HG02981 (cell line): ENCODE measurements around the gene ERBB4.
"Not testable (repeated sequence)": the region's sequence is repeated elsewhere in the genome, so short reads cannot be mapped to it uniquely, and the experiment has no call there.

Experiments
- ATAC-seq: cut with Tn5 transposase; IDR thresholded peaks from one replicate; pipeline ENCODE4 v1.9.1; 2021; ENCODE audit warnings: mild to moderate bottlenecking, moderate library complexity; ENCODE audit not compliant: unreplicated experiment

Gene ERBB4

DNA sequence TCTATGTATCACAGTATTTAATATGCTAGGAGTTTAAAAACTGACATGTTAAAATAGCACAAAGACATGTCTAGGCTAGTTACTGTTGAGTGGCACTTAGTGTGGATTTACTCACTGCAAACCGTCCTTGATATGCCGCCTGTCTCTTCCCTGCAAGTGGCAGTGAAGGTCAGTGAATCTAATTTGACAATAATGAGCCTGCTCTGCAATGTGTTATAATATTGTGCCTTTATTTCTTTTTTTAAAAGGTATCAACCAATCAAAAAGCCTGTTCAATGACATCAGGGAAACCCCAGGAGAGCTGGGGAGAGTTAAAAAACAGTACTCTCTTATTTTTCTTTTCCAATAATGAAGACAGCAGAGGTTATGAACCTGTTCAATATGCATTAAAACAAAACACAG lies 384.1 kb downstream of the ERBB4 start:
- ATAC-seq: no peak

- no peak for ATAC-seq
These were observed 384.7 kb downstream of the ERBB4 start for GRCh38 chr2:212153923-212154322.

DNA sequence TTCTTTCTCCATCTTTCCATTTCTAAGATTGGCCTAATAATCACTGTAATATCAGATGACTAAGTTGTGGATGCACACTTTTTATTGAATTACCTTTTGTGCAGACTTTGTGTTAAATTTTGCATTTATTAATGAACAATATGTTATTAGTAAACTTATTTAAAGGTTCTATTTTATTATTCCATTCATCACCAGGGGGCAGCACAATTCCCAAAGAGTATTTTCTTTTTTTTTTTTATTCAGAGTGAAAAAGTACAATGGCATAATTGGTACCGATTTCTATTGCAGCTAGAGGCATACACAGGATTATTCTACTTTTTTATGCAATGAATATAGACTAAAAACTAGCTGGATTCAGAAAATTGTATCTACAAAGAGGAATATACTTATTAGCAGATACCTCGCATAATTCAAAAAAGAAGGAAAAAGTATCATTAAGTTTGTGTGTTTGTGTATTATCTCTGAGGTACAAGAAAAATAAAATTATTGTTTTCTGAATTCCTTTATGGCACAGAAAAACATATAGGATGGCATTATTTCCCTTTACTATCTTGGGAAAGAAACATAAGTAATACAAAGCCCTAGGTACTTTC lies 390.6 kb downstream of the ERBB4 start:
- ATAC-seq: no peak

GRCh38 chr2:212146416-212146815 lies 392.2 kb downstream of the ERBB4 start:
- no peak for ATAC-seq

- no peak for ATAC-seq
These were observed 393.5 kb downstream of the ERBB4 start for GRCh38 chr2:212145121-212145520.

DNA sequence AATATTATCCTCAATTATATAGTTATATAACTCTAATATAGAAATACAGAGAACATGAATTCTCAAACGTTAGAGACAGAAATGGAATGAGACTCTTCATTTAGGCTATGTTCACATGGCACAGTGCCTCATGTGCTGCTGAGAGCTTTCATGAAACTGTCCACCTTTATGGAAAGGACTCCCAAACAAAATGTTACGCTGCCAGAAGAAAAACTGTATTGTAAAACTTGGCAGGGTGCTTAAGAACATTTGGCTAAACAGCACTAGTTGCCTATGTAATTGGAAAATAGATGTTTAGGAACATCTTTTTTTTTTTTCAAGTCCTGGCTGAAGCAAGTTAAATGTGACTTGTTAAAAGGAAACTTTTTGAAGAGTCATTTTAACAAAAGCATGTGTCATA lies 396.0 kb downstream of the ERBB4 start:
- no peak for ATAC-seq

DNA sequence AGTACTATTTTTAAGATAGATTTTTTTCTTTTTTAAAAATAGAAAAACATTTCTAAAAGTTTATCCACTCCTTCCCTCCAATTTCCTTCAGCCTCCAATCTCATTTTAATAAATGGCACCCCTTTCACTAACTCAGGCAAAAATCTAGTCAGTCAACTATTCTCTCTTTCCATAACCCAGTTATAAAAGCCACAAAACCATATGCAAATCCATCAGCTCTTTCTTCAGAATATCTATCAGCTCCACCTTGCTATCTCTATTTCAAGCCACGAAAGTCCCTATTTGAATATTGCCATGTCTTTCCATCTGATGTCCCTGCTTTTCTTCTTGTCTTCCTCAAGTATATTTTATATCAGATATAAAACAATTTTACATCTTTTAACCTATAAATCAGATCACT lies 397.1 kb downstream of the ERBB4 start:
- no peak for ATAC-seq

- ATAC-seq: no peak
These were observed 402.3 kb downstream of the ERBB4 start for GRCh38 chr2:212136216-212136795.

GRCh38 chr2:212135739-212136138 lies 402.9 kb downstream of the ERBB4 start:
- ATAC-seq: no peak

- no peak for ATAC-seq
These were observed 405.3 kb downstream of the ERBB4 start for GRCh38 chr2:212133337-212133736.

DNA sequence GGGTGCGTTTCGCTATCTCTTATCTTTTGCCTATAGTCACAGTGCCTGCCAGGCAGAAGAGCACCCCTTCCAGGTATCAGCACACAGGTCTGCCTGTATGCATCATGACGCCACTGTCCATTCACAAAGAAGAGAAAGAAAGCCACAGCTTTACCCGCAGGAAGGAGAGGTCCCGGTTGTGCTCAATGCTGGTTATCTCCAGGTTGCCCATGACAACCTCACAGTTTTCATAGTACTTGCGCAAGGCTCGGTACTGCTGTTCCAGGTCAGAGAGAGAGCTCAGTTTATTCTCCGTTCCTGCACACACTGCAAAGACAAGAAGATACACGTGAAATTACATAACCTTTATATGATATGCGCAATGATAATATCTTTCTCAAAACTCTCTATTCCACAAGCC lies 414.0 kb downstream of the ERBB4 start:
- ATAC-seq: no peak

DNA sequence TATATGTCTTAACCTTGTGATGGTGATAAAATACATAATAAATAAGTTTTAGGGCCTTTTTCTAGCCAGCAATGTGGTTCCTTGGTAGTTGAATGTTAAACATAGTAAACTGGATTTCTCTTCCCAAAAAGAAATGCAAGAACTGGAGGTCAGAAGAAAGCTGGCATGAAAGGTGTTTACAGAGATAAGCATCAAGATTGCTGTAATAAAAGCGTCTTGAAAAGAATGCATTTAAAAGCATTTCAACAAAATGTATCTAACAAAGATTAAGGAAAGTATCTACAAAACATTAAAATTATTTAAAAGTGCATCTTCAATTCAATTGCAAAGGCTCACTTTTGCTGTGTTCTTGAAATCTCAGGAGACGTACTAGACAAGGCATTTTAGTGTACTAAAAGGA lies 419.0 kb downstream of the ERBB4 start:
- no peak for ATAC-seq

- no peak for ATAC-seq
These were observed 420.7 kb downstream of the ERBB4 start for GRCh38 chr2:212117926-212118325.

DNA sequence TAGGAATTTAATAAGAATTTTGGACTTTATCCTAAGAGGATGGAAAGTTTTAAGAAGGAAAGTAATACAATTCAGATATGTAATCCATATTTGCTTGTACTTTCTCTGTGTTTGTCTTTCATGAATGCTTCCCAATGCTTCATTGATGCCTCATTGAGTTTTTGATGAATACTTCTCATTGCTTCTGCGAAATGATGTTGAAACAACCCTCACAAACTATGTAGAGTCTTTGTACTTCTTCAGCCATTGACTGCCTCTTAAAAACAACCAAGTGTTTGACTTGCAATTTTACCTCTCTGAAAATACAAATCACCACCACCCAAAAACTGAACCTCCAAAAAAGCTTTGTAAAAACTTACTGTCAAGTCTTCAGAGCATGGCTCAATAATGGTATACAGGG lies 424.1 kb downstream of the ERBB4 start:
- no peak for ATAC-seq

DNA sequence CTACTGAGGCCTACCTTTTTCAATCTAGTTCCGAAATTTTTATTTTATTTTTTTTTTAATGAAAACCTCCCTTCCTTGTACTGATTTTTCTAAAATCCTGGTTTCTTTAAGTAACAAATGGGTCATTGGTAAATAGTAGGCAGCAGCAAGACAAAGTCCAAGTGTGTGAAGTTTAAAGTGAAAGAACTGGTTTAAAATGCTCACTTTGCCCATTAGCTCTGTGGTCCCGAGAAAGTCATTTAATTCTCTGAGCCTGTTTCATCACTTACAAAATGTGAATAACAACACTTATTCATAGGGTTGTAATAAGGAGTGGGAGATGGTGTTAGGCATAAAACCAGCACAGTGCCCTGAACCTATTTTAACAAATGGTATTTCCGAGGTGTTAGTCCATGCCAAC lies 426.2 kb downstream of the ERBB4 start:
- ATAC-seq: no peak

- no peak for ATAC-seq
These were observed 428.6 kb downstream of the ERBB4 start for GRCh38 chr2:212109792-212110680.

GRCh38 chr2:212109217-212109616 lies 429.4 kb downstream of the ERBB4 start:
- ATAC-seq: no peak

DNA sequence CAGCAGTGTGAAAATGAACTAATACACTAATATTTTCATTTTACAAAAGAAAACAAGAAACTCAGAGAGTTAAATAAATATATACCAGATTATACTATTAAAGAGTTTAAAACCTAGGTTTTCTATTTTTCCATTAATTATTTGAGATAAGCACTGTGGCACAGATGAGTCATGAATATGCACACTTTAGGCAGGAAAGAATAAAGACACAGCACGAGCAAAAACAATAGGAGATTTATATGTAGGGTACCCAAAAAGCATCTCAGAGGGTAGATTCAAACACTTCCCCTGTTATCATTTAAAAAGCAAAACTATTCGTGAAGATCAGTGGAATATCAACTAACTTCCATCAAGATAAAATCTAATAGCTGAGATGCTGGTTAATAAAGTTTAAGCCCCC lies 430.6 kb downstream of the ERBB4 start:
- no peak for ATAC-seq

DNA sequence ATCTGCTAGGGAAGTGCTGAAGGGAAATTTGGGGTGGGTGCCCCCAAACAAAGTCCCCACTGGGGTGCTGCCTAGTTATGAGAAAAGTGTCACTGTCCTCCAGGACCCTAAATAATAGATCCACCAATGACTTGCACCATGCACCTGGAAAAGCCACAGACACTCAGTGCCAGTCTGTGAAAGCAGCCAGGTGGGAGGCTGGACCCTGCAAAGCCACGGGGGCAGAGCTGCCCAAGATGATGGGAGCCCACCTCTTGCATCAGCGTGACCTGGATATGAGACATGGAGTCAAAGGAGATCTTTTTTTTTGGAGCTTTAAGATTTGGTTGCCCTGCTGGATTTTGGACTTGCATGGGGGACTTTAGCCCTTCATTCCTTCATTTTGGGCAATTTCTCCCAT lies 431.6 kb downstream of the ERBB4 start:
- ATAC-seq: no peak

GRCh38 chr2:212106536-212106935 lies 432.1 kb downstream of the ERBB4 start:
- ATAC-seq: not testable (repeated sequence)

- no peak for ATAC-seq
These were observed 438.9 kb downstream of the ERBB4 start for GRCh38 chr2:212099658-212100057.

DNA sequence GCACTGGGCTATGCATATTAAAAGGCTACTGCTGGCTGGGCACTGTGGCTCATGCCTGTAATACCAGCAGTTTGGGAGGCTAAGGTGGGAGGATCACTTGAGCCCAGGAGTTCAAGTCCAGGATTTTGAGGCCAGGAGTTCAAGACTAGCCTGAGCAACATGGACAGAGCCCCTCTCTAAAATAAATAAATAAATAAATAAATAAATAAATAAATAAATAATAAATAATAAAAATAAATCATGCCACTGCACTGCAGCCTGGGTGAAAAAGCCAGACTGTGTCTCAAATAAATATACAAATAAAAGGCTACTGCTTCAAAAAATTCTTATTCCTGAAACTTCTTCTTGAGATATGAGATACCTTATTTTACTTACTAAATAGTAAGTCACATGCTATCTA lies 439.6 kb downstream of the ERBB4 start:
- no peak for ATAC-seq
